Rectal smooth muscle tissue (tissue), 1 donor: ENCODE measurements around the gene AKT3.

ENCODE experiments used
- H3K27ac ChIP-seq: one replicate; pipeline ENCODE4 v1.7.0; 2013; ENCODE audit warnings: low read depth, low read length, inconsistent platforms
- H3K27me3 ChIP-seq: one replicate; pipeline ENCODE4 v1.7.0; 2013; ENCODE audit warnings: low read length; ENCODE audit not compliant: control insufficient read depth, insufficient read depth
- H3K36me3 ChIP-seq: one replicate; pipeline ENCODE4 v1.7.0; 2013; ENCODE audit warnings: low read length; ENCODE audit not compliant: control insufficient read depth, insufficient read depth
- H3K4me1 ChIP-seq: one replicate; pipeline ENCODE4 v1.7.0; 2013; ENCODE audit warnings: low read length; ENCODE audit not compliant: control insufficient read depth, insufficient read depth
- H3K4me3 ChIP-seq: one replicate; pipeline ENCODE4 v1.7.0; 2013; ENCODE audit warnings: low read length
- H3K9ac ChIP-seq: one replicate; pipeline ENCODE4 v1.7.0; 2013; ENCODE audit warnings: low read length

The AKT3 gene

GRCh38 chr1:243725075-243725474 lies 125.0 kb downstream of the AKT3 start:
- no peaks in the 10 kb centered on the region for H3K27me3 ChIP-seq
- no peaks in the 10 kb centered on the region for H3K36me3 ChIP-seq
- no peak overlapping the region for H3K9ac ChIP-seq
- H3K4me3 ChIP-seq = no peak overlapping the region
- H3K27ac ChIP-seq = no peak overlapping the region
- peaks cover 6% of the 10 kb centered on the region for H3K4me1 ChIP-seq

GRCh38 chr1:243723458-243724043 lies 126.5 kb downstream of the AKT3 start:
- Histone ChIP-seq H3K27ac (no peak overlapping the region), H3K27me3 (no peaks in the 10 kb centered on the region), H3K4me1 (peaks cover 13% of the 10 kb centered on the region), H3K9ac (no peak overlapping the region), H3K36me3 (no peaks in the 10 kb centered on the region), H3K4me3 (no peak overlapping the region)

- Histone ChIP-seq H3K4me3 (no peak overlapping the region), H3K9ac (no peak overlapping the region), H3K4me1 (peaks cover 13% of the 10 kb centered on the region), H3K27me3 (no peaks in the 10 kb centered on the region), H3K36me3 (no peaks in the 10 kb centered on the region), H3K27ac (no peak overlapping the region)
Measured at GRCh38 chr1:243723050-243723449, 127.0 kb downstream of the AKT3 start.

- Histone ChIP-seq H3K9ac (no peak overlapping the region), H3K4me1 (peaks cover 13% of the 10 kb centered on the region), H3K27ac (no peak overlapping the region), H3K4me3 (no peak overlapping the region), H3K36me3 (no peaks in the 10 kb centered on the region), H3K27me3 (no peaks in the 10 kb centered on the region)
Measured at GRCh38 chr1:243719476-243719875, 130.6 kb downstream of the AKT3 start.

GRCh38 chr1:243718893-243719292 lies 131.2 kb downstream of the AKT3 start:
- H3K36me3 ChIP-seq = no peaks in the 10 kb centered on the region
- H3K4me1 ChIP-seq = peaks cover 19% of the 10 kb centered on the region
- H3K9ac ChIP-seq = no peak overlapping the region
- no peak overlapping the region for H3K4me3 ChIP-seq
- H3K27ac ChIP-seq = no peak overlapping the region
- no peaks in the 10 kb centered on the region for H3K27me3 ChIP-seq

- Histone ChIP-seq H3K9ac (no peak overlapping the region), H3K4me1 (peaks cover 20% of the 10 kb centered on the region)
Measured at GRCh38 chr1:243718022-243718421, 132.0 kb downstream of the AKT3 start.

GRCh38 chr1:243716906-243717305 lies 133.1 kb downstream of the AKT3 start:
- Histone ChIP-seq H3K27ac (no peak overlapping the region), H3K9ac (no peak overlapping the region), H3K4me3 (no peak overlapping the region), H3K4me1 (peaks cover 20% of the 10 kb centered on the region), H3K27me3 (no peaks in the 10 kb centered on the region), H3K36me3 (no peaks in the 10 kb centered on the region)

More at GRCh38 chr1:243718022-243718421, 132.0 kb downstream of the AKT3 start:
- Histone ChIP-seq H3K4me3 (no peak overlapping the region), H3K36me3 (no peaks in the 10 kb centered on the region), H3K27me3 (no peaks in the 10 kb centered on the region), H3K27ac (no peak overlapping the region)

GRCh38 chr1:243715285-243715684 lies 134.8 kb downstream of the AKT3 start:
- Histone ChIP-seq H3K4me3 (no peak overlapping the region), H3K9ac (no peak overlapping the region), H3K36me3 (no peaks in the 10 kb centered on the region), H3K4me1 (peaks cover 16% of the 10 kb centered on the region), H3K27me3 (no peaks in the 10 kb centered on the region), H3K27ac (no peak overlapping the region)

GRCh38 chr1:243713470-243714186 lies 136.4 kb downstream of the AKT3 start:
- Histone ChIP-seq H3K9ac (no peak overlapping the region), H3K4me3 (peak overlapping the region; percentile 0), H3K27ac (no peak overlapping the region), H3K27me3 (no peaks in the 10 kb centered on the region), H3K4me1 (peaks cover 9% of the 10 kb centered on the region), H3K36me3 (no peaks in the 10 kb centered on the region)

GRCh38 chr1:243712941-243713340 lies 137.1 kb downstream of the AKT3 start:
- no peak overlapping the region for H3K27ac ChIP-seq
- H3K36me3 ChIP-seq = no peaks in the 10 kb centered on the region
- H3K9ac ChIP-seq = no peak overlapping the region
- no peak overlapping the region for H3K4me3 ChIP-seq
- peaks cover 9% of the 10 kb centered on the region for H3K4me1 ChIP-seq
- H3K27me3 ChIP-seq = no peaks in the 10 kb centered on the region

GRCh38 chr1:243712242-243712641 lies 137.8 kb downstream of the AKT3 start:
- no peaks in the 10 kb centered on the region for H3K36me3 ChIP-seq
- H3K27ac ChIP-seq = no peak overlapping the region
- H3K4me1 ChIP-seq = peaks cover 9% of the 10 kb centered on the region
- H3K27me3 ChIP-seq = no peaks in the 10 kb centered on the region
- no peak overlapping the region for H3K9ac ChIP-seq
- H3K4me3 ChIP-seq = no peak overlapping the region

- no peak overlapping the region for H3K4me3 ChIP-seq
- no peak overlapping the region for H3K9ac ChIP-seq
- no peaks in the 10 kb centered on the region for H3K27me3 ChIP-seq
- H3K36me3 ChIP-seq = no peaks in the 10 kb centered on the region
- no peak overlapping the region for H3K27ac ChIP-seq
- H3K4me1 ChIP-seq = peaks cover 9% of the 10 kb centered on the region
Measured at GRCh38 chr1:243710467-243710866, 139.6 kb downstream of the AKT3 start.

- Histone ChIP-seq H3K36me3 (no peaks in the 10 kb centered on the region), H3K9ac (no peak overlapping the region), H3K4me1 (no peaks in the 10 kb centered on the region), H3K27ac (no peak overlapping the region), H3K27me3 (no peaks in the 10 kb centered on the region), H3K4me3 (no peak overlapping the region)
Measured at GRCh38 chr1:243708210-243708609, 141.8 kb downstream of the AKT3 start.
